ENCODE measurements around the gene PSMC4. TPM values are rescaled to one million over a fixed set of nuclear protein-coding genes. Genes with fewer than 3 reads are reported as not detected.

Gene PSMC4
- total RNA-seq, 2 donors from 2014 or later: 76.0 to 90.2 TPM

DNA sequence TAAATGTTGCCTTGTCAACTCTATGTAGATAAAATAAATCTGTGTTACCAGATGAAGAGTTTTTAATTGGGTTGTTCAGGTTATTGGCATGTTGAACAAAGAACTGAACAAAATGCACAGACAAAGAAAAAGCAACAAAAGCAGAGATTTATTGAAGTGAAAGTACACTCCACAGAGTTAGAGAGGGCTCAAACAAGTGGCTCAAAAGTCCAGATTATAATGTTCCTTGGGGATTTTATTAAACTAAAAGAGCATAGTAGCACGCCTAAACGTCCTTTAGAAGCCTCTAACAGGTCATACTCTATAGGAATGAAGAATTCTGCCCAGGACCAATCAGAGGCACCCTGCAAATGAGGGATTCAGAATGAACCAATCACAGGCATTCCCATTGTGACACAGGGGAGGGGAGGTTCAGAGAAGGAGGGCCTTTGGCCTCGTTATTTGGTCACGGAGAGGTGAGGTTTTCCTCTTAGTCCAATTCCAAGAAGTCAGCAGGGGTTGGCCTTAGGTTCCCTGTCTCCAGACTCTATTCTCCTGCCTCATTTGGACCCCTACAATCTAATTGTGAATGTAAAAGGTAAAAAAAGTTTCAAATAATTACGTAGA, 12.8 kb downstream of the PSMC4 start:
- peaks cover 0 to 17% of the 10 kb centered on the region in 2 donors for H3K9me3 ChIP-seq
- no peaks in the 10 kb centered on the region for H3K4me1 ChIP-seq
- no peak for DNase-seq (ENCODE audit: low spot score)
- H3K27ac ChIP-seq: no peak overlapping the region
- TF ChIP-seq, protein P1, sequence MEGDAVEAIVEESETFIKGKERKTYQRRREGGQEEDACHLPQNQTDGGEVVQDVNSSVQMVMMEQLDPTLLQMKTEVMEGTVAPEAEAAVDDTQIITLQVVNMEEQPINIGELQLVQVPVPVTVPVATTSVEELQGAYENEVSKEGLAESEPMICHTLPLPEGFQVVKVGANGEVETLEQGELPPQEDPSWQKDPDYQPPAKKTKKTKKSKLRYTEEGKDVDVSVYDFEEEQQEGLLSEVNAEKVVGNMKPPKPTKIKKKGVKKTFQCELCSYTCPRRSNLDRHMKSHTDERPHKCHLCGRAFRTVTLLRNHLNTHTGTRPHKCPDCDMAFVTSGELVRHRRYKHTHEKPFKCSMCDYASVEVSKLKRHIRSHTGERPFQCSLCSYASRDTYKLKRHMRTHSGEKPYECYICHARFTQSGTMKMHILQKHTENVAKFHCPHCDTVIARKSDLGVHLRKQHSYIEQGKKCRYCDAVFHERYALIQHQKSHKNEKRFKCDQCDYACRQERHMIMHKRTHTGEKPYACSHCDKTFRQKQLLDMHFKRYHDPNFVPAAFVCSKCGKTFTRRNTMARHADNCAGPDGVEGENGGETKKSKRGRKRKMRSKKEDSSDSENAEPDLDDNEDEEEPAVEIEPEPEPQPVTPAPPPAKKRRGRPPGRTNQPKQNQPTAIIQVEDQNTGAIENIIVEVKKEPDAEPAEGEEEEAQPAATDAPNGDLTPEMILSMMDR (IDR thresholded peaks at IDR 0.05): no peak
- H3K27me3 ChIP-seq: no peaks in the 10 kb centered on the region
- no peak overlapping the region for H3K4me3 ChIP-seq
- peaks cover 29% of the 10 kb centered on the region for H3K36me3 ChIP-seq

DNA sequence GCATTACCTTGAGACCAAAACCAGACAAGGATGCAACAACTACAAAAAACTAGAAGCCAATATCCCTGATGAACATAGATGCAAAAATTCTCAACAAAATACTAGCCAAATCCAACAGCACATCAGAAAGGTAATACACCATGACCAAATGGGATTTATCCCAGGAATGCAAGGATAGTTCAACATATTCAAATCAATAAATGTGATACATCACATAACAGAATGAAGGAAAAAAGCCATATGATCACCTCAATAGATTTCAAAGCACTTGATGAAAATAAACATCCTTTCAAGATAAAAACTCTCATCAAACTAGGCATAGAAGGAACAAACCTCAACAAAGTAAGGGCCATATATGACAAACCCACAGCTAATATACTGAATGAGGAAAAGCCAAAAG, 15.7 kb downstream of the PSMC4 start:
- TF ChIP-seq, protein P1 (IDR thresholded peaks at IDR 0.05): no peak
- peaks cover 1% of the 10 kb centered on the region for H3K36me3 ChIP-seq
- peaks cover 0 to 17% of the 10 kb centered on the region in 2 donors for H3K9me3 ChIP-seq
- no peak overlapping the region for H3K27ac ChIP-seq
- no peaks in the 10 kb centered on the region for H3K4me1 ChIP-seq
- H3K27me3 ChIP-seq: no peaks in the 10 kb centered on the region
- no peak for DNase-seq (ENCODE audit: low spot score)
- no peak overlapping the region for H3K4me3 ChIP-seq

DNA sequence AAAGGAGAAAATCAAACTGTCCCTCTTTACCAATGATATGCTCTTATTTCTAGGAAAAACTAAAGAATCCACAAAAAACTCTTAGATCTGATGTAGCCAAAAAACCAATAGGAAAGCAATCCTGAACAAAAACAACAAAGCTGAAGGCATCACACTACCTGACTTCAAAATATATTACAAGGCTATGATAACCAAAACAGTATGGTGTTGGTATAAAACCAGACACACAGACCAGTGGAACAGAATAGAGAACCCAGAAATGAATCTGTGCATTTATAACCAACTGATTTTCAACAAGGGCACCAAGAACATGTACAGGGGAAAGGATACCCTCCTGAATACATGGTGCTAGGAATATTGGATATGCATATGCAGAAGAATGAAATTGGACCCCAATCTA, 16.2 kb downstream of the PSMC4 start:
- Histone ChIP-seq H3K9me3 (peaks cover 0 to 17% of the 10 kb centered on the region in 2 donors), H3K27me3 (no peaks in the 10 kb centered on the region), H3K27ac (no peak overlapping the region), H3K36me3 (no peaks in the 10 kb centered on the region), H3K4me1 (no peaks in the 10 kb centered on the region), H3K4me3 (no peak overlapping the region)
- DNase-seq (ENCODE audit: low spot score): no peak
- TF ChIP-seq, protein P1 (IDR thresholded peaks at IDR 0.05): no peak

DNA sequence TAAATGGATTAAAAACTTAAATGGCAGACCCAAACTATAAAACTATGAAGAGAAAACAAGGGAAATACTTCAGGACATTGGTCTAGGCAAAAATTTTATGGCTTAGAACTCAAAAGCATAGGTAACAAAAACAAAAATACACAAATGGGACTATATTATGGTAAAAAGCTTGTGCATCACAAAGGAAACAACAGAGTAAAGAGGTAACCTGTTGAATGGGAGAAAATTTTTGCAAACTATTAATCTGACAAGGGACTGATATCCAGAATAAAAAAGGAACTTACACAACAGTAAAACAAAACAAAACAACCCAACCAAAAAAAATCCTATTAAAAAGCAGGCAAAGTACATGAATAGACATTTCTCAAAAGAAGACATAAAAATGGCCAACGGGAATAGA, 16.6 kb downstream of the PSMC4 start:
- no peak for DNase-seq (ENCODE audit: low spot score)
- TF ChIP-seq, protein P1 (IDR thresholded peaks at IDR 0.05): no peak
- H3K27me3 ChIP-seq: no peaks in the 10 kb centered on the region
- no peak overlapping the region for H3K27ac ChIP-seq
- H3K9me3 ChIP-seq: peaks cover 0 to 17% of the 10 kb centered on the region in 2 donors
- no peaks in the 10 kb centered on the region for H3K36me3 ChIP-seq
- H3K4me3 ChIP-seq: no peak overlapping the region
- H3K4me1 ChIP-seq: no peaks in the 10 kb centered on the region

DNA sequence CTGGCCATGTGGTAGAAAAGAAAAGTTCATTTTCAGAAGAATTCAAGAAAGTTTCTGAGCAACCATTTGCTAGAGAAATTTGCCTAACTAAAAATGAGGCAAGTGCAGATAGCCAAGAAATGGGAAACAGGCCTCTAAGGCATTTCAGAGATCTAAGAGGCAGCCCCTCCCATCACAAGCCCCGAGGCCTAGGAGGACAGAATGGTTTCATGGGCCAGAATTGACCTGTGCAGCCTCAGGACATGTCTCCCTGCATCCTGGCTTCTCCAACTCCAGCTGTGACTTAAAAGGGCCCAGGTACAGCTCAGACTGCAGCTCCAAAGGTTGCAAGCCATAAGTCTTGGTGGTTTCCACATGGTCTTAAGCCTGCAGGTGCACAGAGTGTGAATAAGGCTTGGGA, 22.6 kb downstream of the PSMC4 start:
- Histone ChIP-seq H3K9me3 (no peaks in the 10 kb centered on the region), H3K27ac (no peak overlapping the region), H3K4me3 (no peak overlapping the region), H3K4me1 (peaks cover 2 to 17% of the 10 kb centered on the region in 2 donors), H3K27me3 (no peaks in the 10 kb centered on the region), H3K36me3 (no peaks in the 10 kb centered on the region)
- DNase-seq (ENCODE audit: low spot score): no peak
- TF ChIP-seq, protein P1 (IDR thresholded peaks at IDR 0.05): no peak

DNA sequence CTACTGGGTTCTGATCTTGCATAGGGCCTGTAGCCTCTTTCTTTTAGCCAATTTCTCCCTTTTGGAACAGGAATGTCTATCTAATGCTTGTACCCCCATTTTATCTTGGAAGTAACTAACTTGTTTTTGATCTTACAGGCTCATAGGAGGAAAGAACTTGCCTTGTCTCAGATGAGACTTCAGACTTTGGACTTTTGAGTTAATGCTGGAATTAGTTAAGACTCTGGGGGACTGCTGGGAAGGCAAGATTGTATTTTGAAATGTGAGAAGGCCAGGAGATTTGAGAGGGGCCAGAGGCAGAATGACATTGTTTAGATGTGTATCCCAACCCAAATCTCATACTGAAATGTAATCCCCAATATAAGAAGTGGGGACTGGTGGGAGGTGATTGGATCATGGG, 23.4 kb downstream of the PSMC4 start:
- H3K4me1 ChIP-seq: peaks cover 2 to 17% of the 10 kb centered on the region in 2 donors
- TF ChIP-seq, protein P1 (IDR thresholded peaks at IDR 0.05): no peak
- no peaks in the 10 kb centered on the region for H3K9me3 ChIP-seq
- no peak for DNase-seq (ENCODE audit: low spot score)
- no peak overlapping the region for H3K27ac ChIP-seq
- H3K27me3 ChIP-seq: no peaks in the 10 kb centered on the region
- H3K36me3 ChIP-seq: no peaks in the 10 kb centered on the region
- H3K4me3 ChIP-seq: no peak overlapping the region

Data from right atrium auricular region (tissue), 2 donors.